ENCODE results near the gene FGF18. TPM values are rescaled to one million over a fixed set of nuclear protein-coding genes. Genes with fewer than 3 reads are reported as not detected.
"Not testable (repeated sequence)": the region's sequence is repeated elsewhere in the genome, so short reads cannot be mapped to it uniquely, and the experiment has no call there.

Gene FGF18
- total RNA-seq (2014; rRNA removed; shearing (Covaris generic)) = not detected in 2 replicates

DNA sequence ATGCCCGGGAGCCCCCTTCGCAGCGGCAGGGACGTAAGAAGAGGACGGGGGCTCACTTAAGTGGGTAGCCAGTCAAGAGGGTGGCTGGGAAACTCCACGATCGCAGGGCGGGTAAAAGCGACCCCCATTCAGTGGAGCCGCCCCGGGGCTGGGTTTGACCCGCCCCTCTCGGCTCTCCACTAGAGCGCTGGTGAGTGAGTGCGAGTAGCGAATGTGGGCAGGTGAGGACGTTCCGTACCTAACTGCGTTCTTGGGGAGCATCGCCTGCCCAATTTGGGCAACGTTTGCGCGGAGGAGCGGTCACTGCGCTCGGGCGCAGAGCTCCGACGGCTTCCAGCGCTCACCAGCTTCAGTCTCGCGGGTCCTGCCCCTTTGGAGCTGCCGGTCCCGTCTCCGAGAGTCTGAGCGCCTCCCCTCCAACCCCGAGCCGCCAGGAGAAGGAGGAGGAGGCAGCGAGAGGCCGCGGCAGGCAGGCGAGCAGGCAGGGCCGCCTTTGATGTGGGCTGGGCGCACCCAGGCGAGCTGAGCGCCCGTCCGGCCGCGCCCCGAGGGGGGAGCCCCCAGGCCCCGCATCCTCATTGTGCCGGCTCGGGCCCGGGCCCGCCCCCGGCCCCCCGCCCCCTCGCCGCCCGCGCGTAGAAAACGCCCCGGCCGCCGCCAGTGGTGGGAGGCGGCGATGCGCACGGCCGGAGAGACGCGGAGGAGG lies at the start of gene FGF18:
Gene FGF18, plus strand, starts transcription at position 666 of the 706 bp plus-strand sequence. CDS start 553 bp downstream, outside the sequence.
- peak; percentile 67 for DNase-seq (ENCODE audit: low read depth)

DNA sequence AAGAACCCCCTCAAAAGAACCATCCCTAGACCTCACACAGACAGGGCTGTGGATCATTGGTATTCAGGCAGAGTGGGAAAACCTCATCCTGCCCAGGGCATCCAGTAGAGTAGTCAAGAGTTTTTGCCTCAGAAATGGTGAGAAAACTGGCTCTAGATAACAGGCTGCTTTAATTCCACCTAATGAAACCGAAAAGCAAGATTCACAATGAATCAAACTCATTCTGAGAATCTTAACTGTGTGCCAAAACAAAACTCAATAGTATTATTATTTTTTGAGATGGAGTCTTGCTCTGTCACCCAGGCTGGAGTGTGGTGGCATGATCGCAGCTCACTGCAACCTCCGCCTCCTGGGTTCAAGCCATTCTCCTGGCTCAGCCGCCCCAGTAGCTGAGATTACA lies 49.5 kb upstream of the FGF18 start:
- DNase-seq (ENCODE audit: low read depth) = no peak

GRCh38 chr5:171370881-171371280 lies 48.6 kb upstream of the FGF18 start:
- not testable (repeated sequence) for DNase-seq (ENCODE audit: low read depth)

DNA sequence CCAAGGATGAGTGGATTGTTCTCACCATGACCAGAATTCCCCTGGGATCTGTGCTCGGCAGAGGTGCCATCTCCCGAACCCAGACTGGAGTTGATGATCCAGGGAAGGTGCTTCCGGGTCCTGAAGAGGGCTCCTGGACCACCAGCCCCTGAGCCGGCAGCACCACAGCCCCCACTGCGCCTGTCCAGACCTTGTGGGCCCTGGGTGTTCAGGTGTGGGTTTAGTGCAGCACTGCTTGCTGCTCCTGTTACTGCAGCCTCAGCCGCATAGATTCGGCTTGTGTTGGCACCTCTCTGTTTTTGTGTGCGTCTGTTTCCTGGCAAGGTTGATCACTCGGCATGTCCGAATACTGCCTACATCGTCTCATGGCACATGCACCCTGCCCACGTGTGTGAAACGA lies 48.1 kb upstream of the FGF18 start:
- DNase-seq (ENCODE audit: low read depth) = no peak

GRCh38 chr5:171379961-171380360 lies 39.5 kb upstream of the FGF18 start:
- DNase-seq (ENCODE audit: low read depth) = no peak

- DNase-seq (ENCODE audit: low read depth) = peak; percentile 17
These were observed 35.0 kb upstream of the FGF18 start for GRCh38 chr5:171384416-171384815.

DNA sequence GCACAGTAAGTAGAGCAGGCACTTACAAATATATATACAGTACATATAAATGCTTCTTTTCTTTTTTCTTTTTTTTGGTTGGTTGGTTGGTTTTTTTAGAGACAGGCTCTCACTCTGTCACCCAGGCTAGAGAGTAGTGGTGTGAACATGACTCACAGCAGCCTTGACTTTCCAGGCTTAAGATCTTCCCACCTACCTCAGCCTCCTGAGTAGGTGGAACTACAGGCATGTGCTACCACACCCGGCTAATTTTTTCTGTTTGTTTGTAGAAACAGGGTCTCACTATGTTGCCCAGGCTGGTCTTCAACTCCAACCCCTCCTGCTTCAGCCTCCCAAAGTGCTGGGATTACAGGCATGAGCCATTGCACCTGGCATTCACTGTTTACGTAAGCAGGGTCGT lies 34.4 kb upstream of the FGF18 start:
- peak; percentile 50 for DNase-seq (ENCODE audit: low read depth)

GRCh38 chr5:171386006-171386671 lies 33.3 kb upstream of the FGF18 start:
- DNase-seq (ENCODE audit: low read depth) = no peak

DNA sequence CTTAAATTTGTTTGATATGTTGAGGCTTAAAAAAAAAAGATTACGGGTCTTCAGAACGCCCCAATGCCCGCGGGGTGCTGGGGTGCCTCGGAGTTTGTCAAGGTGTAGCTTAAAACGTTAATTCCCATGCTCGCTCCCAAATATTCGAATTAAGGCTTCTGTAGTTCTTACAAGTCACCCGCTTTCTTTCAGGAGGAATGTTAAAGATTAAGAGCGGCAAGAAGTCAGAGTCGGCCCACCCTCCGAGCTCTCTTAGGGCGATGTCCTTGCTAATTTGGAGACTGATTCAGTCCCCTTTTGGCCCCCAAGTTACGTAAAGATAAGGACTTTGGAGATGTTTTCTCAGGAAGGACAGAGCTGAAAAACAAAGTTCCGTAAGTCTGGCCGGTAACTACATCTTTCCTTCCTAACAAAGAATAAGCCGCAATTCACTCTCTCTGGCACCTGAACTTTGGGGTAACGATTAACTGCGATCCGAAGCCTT lies 32.5 kb upstream of the FGF18 start:
- no peak for DNase-seq (ENCODE audit: low read depth)

DNA sequence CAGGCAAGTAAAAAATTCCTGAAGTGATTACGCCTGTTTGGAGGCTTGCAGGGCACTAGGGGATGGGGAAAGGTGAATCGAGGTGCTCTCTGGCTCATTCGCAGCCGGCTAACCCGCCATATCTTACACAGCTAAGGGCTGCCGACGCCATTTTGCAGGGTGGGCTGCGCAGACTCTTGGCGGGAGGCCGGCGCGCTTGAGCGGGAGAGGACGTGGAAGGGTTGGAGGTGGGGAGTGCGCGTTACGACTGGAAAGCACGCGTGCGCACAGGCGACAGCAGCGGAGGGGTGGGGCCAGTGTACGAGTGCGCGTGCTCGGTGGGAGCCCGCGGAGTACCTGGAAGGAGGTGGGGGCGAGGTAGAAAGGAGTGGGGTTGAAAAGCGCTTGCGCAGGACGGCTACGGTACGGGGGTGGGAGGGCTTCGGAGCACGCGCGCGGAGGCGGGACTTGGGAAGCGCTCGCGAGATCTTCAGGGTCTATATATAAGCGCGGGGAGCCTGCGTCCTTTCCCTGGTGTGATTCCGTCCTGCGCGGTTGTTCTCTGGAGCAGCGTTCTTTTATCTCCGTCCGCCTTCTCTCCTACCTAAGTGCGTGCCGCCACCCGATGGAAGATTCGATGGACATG lies 32.0 kb upstream of the FGF18 start, which contains the start of gene NPM1:
Gene NPM1, plus strand, starts transcription at position 505 of the 625 bp plus-strand sequence. Its CDS starts 100 bp downstream, at position 605.
- DNase-seq (ENCODE audit: low read depth) = peak; percentile 96

- peak; percentile 73 for DNase-seq (ENCODE audit: low read depth)
These were observed 31.3 kb upstream of the FGF18 start for GRCh38 chr5:171387970-171388815.

- DNase-seq (ENCODE audit: low read depth) = no peak
These were observed 30.7 kb upstream of the FGF18 start for GRCh38 chr5:171388816-171389168.

GRCh38 chr5:171390883-171391677 lies 28.4 kb upstream of the FGF18 start:
- no peak for DNase-seq (ENCODE audit: low read depth)

DNA sequence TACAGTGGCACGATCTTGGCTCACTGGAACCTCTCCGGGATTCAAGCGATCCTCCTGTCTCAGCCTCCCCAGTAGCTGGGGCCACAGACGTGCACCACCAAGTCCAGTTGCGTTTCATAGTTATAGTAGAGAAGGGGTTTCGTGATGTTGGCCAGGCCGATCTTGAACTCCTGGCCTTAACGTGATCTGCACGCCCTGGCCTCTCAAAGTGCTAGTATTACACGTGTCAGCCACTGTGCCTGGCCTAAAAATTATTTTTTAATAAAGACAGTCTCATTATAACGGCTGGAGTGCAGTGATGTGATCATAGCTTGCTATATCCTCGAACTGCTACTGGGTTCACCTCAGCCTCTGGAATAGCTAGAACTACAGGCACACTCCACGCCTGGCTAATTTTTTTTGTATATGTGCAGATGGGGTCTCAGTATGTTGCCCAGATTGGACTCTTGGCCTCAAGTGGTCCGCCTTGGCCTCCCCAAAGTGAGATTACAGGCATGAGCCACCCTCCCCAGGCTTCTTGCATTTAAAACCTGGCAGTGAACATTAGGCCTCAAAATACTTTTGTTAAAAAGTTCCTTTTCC lies 27.4 kb upstream of the FGF18 start:
- DNase-seq (ENCODE audit: low read depth) = no peak

GRCh38 chr5:171392585-171393159 lies 26.8 kb upstream of the FGF18 start:
- DNase-seq (ENCODE audit: low read depth) = no peak

GRCh38 chr5:171395042-171395441 lies 24.4 kb upstream of the FGF18 start:
- no peak for DNase-seq (ENCODE audit: low read depth)

DNA sequence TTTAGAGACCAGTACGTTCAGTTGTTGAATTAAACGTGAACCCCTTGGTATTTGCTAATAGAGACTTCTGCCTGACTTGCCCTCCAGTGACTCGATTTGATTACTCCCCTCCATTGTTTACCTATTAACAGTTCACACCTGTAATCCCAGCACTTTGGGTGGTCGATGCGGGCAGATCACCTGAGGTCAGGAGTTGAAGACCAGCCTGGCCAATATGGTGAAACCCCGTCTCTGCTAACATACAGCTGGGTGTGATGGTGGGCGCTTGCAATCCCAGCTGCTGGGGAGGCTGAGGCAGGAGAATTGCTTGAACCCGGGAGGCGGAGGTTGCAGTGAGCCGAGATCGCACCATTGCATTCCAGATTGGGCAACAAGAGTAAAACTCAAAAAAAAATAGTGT lies 22.9 kb upstream of the FGF18 start:
- DNase-seq (ENCODE audit: low read depth) = not testable (repeated sequence)

- DNase-seq (ENCODE audit: low read depth) = no peak
These were observed 22.3 kb upstream of the FGF18 start for GRCh38 chr5:171397190-171397589.

DNA sequence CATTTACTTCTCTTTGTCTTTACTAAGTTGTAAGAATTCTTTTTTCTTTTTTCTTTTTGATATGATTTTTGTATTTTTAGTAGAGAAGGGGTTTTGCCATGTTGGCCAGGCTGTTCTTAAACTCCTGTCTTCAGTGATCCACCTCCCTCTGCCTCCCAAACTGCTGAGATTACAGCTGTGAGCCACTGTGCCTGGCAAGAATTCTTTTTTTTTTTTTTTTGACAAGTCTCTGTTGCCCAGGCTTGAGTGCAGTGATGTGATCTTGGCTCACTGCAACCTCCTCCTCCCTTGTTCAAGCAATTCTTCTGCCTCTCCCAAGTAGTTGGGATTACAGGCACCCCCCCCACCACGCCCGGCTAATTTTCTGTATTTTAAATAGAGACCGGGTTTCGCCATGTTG lies 21.8 kb upstream of the FGF18 start:
- no peak for DNase-seq (ENCODE audit: low read depth)

DNA sequence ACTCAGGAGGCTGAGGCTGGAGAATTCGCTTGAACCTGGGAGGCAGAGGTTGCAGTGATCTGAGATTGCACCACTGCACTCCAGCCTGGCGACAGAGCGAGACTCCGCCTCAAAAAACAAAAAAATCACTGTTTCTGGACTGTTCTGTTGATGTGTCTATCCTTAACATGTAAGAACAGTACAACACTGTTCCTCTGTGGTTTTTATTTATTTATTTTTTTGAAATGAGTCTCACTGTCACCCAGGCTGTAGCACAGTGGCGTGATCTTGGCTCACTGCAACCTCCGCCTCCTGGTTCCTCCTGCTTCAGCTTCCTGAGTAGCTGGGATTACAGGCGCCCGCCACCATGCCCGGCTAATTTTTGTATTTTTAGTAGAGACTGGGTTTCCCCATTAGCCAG lies 20.8 kb upstream of the FGF18 start:
- DNase-seq (ENCODE audit: low read depth) = not testable (repeated sequence)

Data from M059J (cell line).